Mucosa of gallbladder (tissue), 1 donor: ENCODE results near the gene FRMD4B. TPM values are rescaled to one million over a fixed set of nuclear protein-coding genes. Genes with fewer than 3 reads are reported as not detected.
"Not testable (repeated sequence)": the region's sequence is repeated elsewhere in the genome, so short reads cannot be mapped to it uniquely, and the experiment has no call there.

ENCODE experiments used
- DNase-seq: peaks from one replicate; pipeline ENCODE4 v3.0.0-alpha.2; 2020; ENCODE audit warnings: low spot score
- total RNA-seq: library from RNA; stranded (reverse); gene quantifications from one replicate; pipeline ENCODE4 v1.2.1, GENCODE V29; 2021
- donor health status: DM: no; HTN: no; CAD: no.

The FRMD4B gene
- total RNA-seq, 1 donor from 2014 or later = 34.1 TPM

GRCh38 chr3:69244039-69244438, 141.8 kb downstream of the FRMD4B start:
- no peak for DNase-seq

GRCh38 chr3:69241769-69242168, 144.1 kb downstream of the FRMD4B start:
- no peak for DNase-seq

- no peak for DNase-seq
Measured at GRCh38 chr3:69240651-69241568, 145.0 kb downstream of the FRMD4B start.

GRCh38 chr3:69239063-69239462, 146.8 kb downstream of the FRMD4B start:
- DNase-seq = no peak

- DNase-seq = no peak
Measured at GRCh38 chr3:69236812-69237707, 148.8 kb downstream of the FRMD4B start.

GRCh38 chr3:69235882-69236281, 150.0 kb downstream of the FRMD4B start:
- no peak for DNase-seq

- DNase-seq = not testable (repeated sequence)
Measured at GRCh38 chr3:69235227-69235626, 150.7 kb downstream of the FRMD4B start.

- DNase-seq = no peak
Measured at GRCh38 chr3:69232482-69232881, 153.4 kb downstream of the FRMD4B start.

- DNase-seq = peak; percentile 71
Measured at GRCh38 chr3:69231929-69232440, 153.9 kb downstream of the FRMD4B start.

- no peak for DNase-seq
Measured at GRCh38 chr3:69226071-69226470, 159.8 kb downstream of the FRMD4B start.

- DNase-seq = no peak
Measured at GRCh38 chr3:69219101-69219708, 166.7 kb downstream of the FRMD4B start.

GRCh38 chr3:69218079-69218478, 167.8 kb downstream of the FRMD4B start:
- DNase-seq = no peak

- no peak for DNase-seq
Measured at GRCh38 chr3:69216981-69217380, 168.9 kb downstream of the FRMD4B start.

- no peak for DNase-seq
Measured at GRCh38 chr3:69214241-69214640, 171.6 kb downstream of the FRMD4B start.

- DNase-seq = no peak
Measured at GRCh38 chr3:69212411-69213160, 173.3 kb downstream of the FRMD4B start.

- DNase-seq = no peak
Measured at GRCh38 chr3:69210068-69210730, 175.7 kb downstream of the FRMD4B start.

GRCh38 chr3:69209413-69209812, 176.5 kb downstream of the FRMD4B start:
- no peak for DNase-seq

GRCh38 chr3:69207031-69207430, 178.9 kb downstream of the FRMD4B start:
- DNase-seq = no peak

- no peak for DNase-seq
Measured at GRCh38 chr3:69205385-69205784, 180.5 kb downstream of the FRMD4B start.

- no peak for DNase-seq
Measured at GRCh38 chr3:69204315-69204957, 181.5 kb downstream of the FRMD4B start.
